ENCODE measurements around the gene ADD1. TPM values are rescaled to one million over a fixed set of nuclear protein-coding genes. Genes with fewer than 3 reads are reported as not detected.

Gene ADD1
- polyA plus RNA-seq, 1 experiment: 149 TPM

DNA sequence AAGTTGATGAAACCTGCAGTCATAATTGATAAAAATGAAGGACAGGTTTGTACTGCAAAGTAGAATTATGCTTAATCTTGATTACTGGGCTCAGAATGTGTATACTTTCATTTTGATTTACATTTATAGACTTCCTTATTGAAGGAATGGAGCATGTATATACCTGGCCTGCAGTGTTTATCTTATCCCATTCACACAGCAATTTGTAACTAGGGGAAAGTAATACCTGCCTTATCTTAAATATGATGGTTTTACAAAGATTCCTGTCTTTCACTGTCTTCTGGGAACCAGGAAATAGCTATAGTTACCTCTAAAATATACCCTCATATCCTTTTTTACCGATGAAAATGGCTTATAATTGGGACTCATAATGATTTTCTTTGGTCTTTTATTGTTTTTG lies 29.7 kb downstream of the ADD1 start:
- Histone ChIP-seq H3K27me3 (ENCODE audit: control insufficient read depth, insufficient read depth, low read length) (no peaks in the 10 kb centered on the region), H3K9me3 (ENCODE audit: control insufficient read depth, insufficient read depth, low read length) (no peaks in the 10 kb centered on the region), H3K4me3 (ENCODE audit: low read depth, low read length) (no peak overlapping the region), H3K27ac (ENCODE audit: low read depth, low read length) (no peak overlapping the region)
- DNase-seq (ENCODE audit: low read depth, low spot score): no peak
- CTCF ChIA-PET: no interaction called here
- no peak for TF ChIP-seq CTCF (IDR thresholded peaks at IDR 0.05; ENCODE audit: low read depth, low read length)
- POLR2A ChIA-PET: no interaction called here

- ChIA-PET CTCF (interaction anchor here (0.8 kb wide), 1 partner anchor 14 kb away, joined by 3 read pairs; no protein-coding TSS in a partner anchor), POLR2A (no interaction called here)
- no peak for DNase-seq (ENCODE audit: low read depth, low spot score)
- no peaks in the 10 kb centered on the region for H3K27me3 ChIP-seq (ENCODE audit: control insufficient read depth, insufficient read depth, low read length)
- TF ChIP-seq CTCF (IDR thresholded peaks at IDR 0.05; ENCODE audit: low read depth, low read length): no peak
- H3K9me3 ChIP-seq (ENCODE audit: control insufficient read depth, insufficient read depth, low read length): no peaks in the 10 kb centered on the region
- H3K27ac ChIP-seq (ENCODE audit: low read depth, low read length): no peak overlapping the region
- no peak overlapping the region for H3K4me3 ChIP-seq (ENCODE audit: low read depth, low read length)
These were observed 31.2 kb downstream of the ADD1 start for GRCh38 chr4:2874861-2875260.

DNA sequence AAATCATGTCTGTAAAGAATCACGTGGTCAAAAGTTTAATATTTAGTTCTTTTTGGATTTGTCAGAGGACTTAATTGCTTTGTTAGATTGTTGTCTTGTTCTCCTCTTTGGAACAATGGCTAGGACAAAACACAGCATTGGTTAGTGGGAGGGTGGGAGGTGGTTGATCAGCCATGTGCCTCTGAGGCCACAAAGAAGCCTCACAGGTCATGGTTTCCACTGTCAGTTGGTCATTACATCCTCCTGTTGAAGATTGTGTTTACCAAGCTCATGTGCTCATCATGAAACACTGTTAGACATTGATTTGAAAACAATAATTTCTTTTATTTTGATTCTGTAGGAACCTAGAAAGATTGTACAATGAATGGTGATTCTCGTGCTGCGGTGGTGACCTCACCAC lies 31.9 kb downstream of the ADD1 start:
- ChIA-PET POLR2A (no interaction called here), CTCF (interaction anchor here (0.8 kb wide), 1 partner anchor 14 kb away, joined by 3 read pairs; no protein-coding TSS in a partner anchor)
- no peak for DNase-seq (ENCODE audit: low read depth, low spot score)
- Histone ChIP-seq H3K9me3 (ENCODE audit: control insufficient read depth, insufficient read depth, low read length) (no peaks in the 10 kb centered on the region), H3K27ac (ENCODE audit: low read depth, low read length) (no peak overlapping the region), H3K4me3 (ENCODE audit: low read depth, low read length) (no peak overlapping the region), H3K27me3 (ENCODE audit: control insufficient read depth, insufficient read depth, low read length) (no peaks in the 10 kb centered on the region)
- TF ChIP-seq CTCF (IDR thresholded peaks at IDR 0.05; ENCODE audit: low read depth, low read length): no peak

GRCh38 chr4:2878346-2878745 lies 34.7 kb downstream of the ADD1 start:
- Histone ChIP-seq H3K4me3 (ENCODE audit: low read depth, low read length) (no peak overlapping the region), H3K27me3 (ENCODE audit: control insufficient read depth, insufficient read depth, low read length) (no peaks in the 10 kb centered on the region), H3K27ac (ENCODE audit: low read depth, low read length) (no peak overlapping the region), H3K9me3 (ENCODE audit: control insufficient read depth, insufficient read depth, low read length) (no peaks in the 10 kb centered on the region)
- ChIA-PET CTCF (no interaction called here), POLR2A (no interaction called here)
- DNase-seq (ENCODE audit: low read depth, low spot score): no peak
- no peak for TF ChIP-seq CTCF (IDR thresholded peaks at IDR 0.05; ENCODE audit: low read depth, low read length)

GRCh38 chr4:2879026-2879425 lies 35.4 kb downstream of the ADD1 start:
- ChIA-PET POLR2A (no interaction called here), CTCF (no interaction called here)
- TF ChIP-seq CTCF (IDR thresholded peaks at IDR 0.05; ENCODE audit: low read depth, low read length): no peak
- no peak overlapping the region for H3K27ac ChIP-seq (ENCODE audit: low read depth, low read length)
- DNase-seq (ENCODE audit: low read depth, low spot score): no peak
- H3K4me3 ChIP-seq (ENCODE audit: low read depth, low read length): no peak overlapping the region
- H3K9me3 ChIP-seq (ENCODE audit: control insufficient read depth, insufficient read depth, low read length): no peaks in the 10 kb centered on the region
- H3K27me3 ChIP-seq (ENCODE audit: control insufficient read depth, insufficient read depth, low read length): no peaks in the 10 kb centered on the region
